LNCaP clone FGC (cell line): ENCODE data around the gene DDX41.

ENCODE experiments used
- DNase-seq: peaks from one replicate; pipeline ENCODE4 v3.0.0-alpha.2; 2011; ENCODE audit warnings: low read depth
- H3K4me3 ChIP-seq: 2 replicates; pipeline ENCODE4 v1.5.1; 2011; ENCODE audit warnings: mild to moderate bottlenecking, low read depth, low read length, control low read depth
- TF ChIP-seq, protein P1 (sequence below): IDR thresholded peaks from 2 replicates; pipeline ENCODE4 v1.5.1; 2012; ENCODE audit warnings: mild to moderate bottlenecking; ENCODE audit not compliant: control insufficient read depth, insufficient read depth; ENCODE audit errors: extremely low read depth

DDX41 gene

GRCh38 chr5:177546258-177546741 is 29.5 kb upstream of the DDX41 start:
- DNase-seq: no peak
- H3K4me3 ChIP-seq: no peak overlapping the region
- TF ChIP-seq, protein P1, sequence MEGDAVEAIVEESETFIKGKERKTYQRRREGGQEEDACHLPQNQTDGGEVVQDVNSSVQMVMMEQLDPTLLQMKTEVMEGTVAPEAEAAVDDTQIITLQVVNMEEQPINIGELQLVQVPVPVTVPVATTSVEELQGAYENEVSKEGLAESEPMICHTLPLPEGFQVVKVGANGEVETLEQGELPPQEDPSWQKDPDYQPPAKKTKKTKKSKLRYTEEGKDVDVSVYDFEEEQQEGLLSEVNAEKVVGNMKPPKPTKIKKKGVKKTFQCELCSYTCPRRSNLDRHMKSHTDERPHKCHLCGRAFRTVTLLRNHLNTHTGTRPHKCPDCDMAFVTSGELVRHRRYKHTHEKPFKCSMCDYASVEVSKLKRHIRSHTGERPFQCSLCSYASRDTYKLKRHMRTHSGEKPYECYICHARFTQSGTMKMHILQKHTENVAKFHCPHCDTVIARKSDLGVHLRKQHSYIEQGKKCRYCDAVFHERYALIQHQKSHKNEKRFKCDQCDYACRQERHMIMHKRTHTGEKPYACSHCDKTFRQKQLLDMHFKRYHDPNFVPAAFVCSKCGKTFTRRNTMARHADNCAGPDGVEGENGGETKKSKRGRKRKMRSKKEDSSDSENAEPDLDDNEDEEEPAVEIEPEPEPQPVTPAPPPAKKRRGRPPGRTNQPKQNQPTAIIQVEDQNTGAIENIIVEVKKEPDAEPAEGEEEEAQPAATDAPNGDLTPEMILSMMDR: no peak

- no peak for DNase-seq
Observed at GRCh38 chr5:177545487-177546257, 28.9 kb upstream of the DDX41 start.

DNA sequence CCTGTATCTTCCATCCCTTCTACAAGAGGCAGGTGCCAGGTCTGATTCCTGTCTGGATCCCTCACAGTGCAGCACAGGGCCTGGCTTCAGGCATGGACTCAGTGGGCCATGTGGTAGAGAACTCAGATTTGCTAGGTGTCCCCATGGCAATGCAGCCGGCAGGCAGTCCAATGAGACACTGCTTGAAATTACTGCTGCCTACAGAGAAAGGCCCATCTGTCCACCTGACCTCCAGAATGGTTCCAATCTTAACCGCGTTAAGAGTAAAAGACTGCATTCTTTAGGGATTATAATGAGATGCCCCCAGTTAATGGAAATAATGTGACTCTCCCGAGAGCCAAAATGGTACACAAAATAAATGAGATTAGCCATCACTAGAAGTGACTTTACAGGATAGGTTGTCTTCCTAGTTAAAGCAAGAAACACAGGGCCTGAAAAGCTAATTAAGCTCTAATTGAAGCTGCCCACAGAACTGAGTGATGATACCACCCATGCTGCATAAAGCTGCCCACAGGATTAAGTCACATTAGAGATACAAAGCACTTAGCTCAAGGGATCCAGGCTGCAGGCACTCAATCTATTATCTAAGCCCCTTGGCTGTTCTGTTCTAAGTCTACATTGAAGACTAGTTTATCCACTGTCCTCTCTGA is 26.2 kb upstream of the DDX41 start:
- no peak for DNase-seq
- no peak overlapping the region for H3K4me3 ChIP-seq
- TF ChIP-seq, protein P1: no peak

More at GRCh38 chr5:177545487-177546257, 28.9 kb upstream of the DDX41 start:
- no peak overlapping the region for H3K4me3 ChIP-seq
- TF ChIP-seq, protein P1: no peak

- DNase-seq: peak; percentile 80
- TF ChIP-seq, protein P1: no peak
- no peak overlapping the region for H3K4me3 ChIP-seq
Observed at GRCh38 chr5:177540438-177540837, 23.7 kb upstream of the DDX41 start.

GRCh38 chr5:177539411-177539810 is 22.6 kb upstream of the DDX41 start:
- H3K4me3 ChIP-seq: no peak overlapping the region
- TF ChIP-seq, protein P1: no peak
- DNase-seq: no peak

DNA sequence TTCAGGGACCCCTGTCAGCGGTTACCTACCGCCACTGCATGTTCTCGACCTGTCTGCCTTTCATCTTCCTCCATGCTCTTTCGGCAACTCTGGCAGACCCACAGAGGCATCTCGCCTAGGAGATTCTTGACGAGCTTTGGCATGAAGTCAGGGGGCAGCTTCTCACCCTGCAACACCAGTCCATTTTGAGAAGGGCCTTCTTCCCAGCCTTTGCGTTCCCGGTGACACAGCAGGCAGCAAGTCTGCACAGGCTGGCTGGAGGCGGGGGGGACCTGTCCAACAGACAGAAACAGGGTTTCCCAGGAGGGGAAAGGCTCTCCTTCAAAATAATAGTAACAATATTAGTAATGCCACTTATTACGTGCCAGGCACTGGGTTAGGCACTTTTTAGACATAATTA is 22.1 kb upstream of the DDX41 start:
- TF ChIP-seq, protein P1: no peak
- DNase-seq: no peak
- H3K4me3 ChIP-seq: no peak overlapping the region
